ENCODE results near the gene VOPP1. TPM values are rescaled to one million over a fixed set of nuclear protein-coding genes. Genes with fewer than 3 reads are reported as not detected.

VOPP1 gene
- total and polyA plus RNA-seq, 12 donors: 9.3 to 42.9 (median 22.8) TPM

- Histone ChIP-seq H3K36me3 (peaks cover 0 to 91% (median 21%) of the 10 kb centered on the region in 9 donors), H3K27me3 (no peaks in the 10 kb centered on the region), H3K4me1 (peaks cover 0 to 9% (median 0%) of the 10 kb centered on the region in 9 donors), H3K27ac (no peak overlapping the region), H3K9me3 (no peaks in the 10 kb centered on the region), H3K4me3 (no peak overlapping the region)
- no peak for ATAC-seq
- no peak for TF ChIP-seq CTCF (IDR thresholded peaks at IDR 0.05)
- DNase-seq: no peak
- WGBS, 2 donors: 82 to 84% methylated on average over 5 of the region's 5 CpGs
- intact Hi-C loops (cut with DNase I): no loop called here
Observed at GRCh38 chr7:55490099-55490498, 82.2 kb downstream of the VOPP1 start.

- peaks cover 0 to 91% (median 21%) of the 10 kb centered on the region in 9 donors for H3K36me3 ChIP-seq
Observed at GRCh38 chr7:55489552-55489951, 82.8 kb downstream of the VOPP1 start.

GRCh38 chr7:55488804-55489340 lies 83.4 kb downstream of the VOPP1 start:
- no peak for DNase-seq
- H3K4me3 ChIP-seq: no peak overlapping the region
- peaks cover 0 to 9% (median 0%) of the 10 kb centered on the region in 9 donors for H3K4me1 ChIP-seq
- no peak for TF ChIP-seq CTCF (IDR thresholded peaks at IDR 0.05)
- H3K36me3 ChIP-seq: peaks cover 0 to 91% (median 21%) of the 10 kb centered on the region in 9 donors
- H3K27me3 ChIP-seq: no peaks in the 10 kb centered on the region
- H3K9me3 ChIP-seq: no peaks in the 10 kb centered on the region
- WGBS, 2 donors: 93 to 95% methylated on average over 6 of the region's 6 CpGs
- intact Hi-C loops (cut with DNase I): no loop called here
- ATAC-seq: no peak
- no peak overlapping the region for H3K27ac ChIP-seq

More at GRCh38 chr7:55489552-55489951, 82.8 kb downstream of the VOPP1 start:
- Histone ChIP-seq H3K27ac (no peak overlapping the region), H3K9me3 (no peaks in the 10 kb centered on the region), H3K4me1 (peaks cover 0 to 9% (median 0%) of the 10 kb centered on the region in 9 donors), H3K27me3 (no peaks in the 10 kb centered on the region), H3K4me3 (no peak overlapping the region)
- ATAC-seq: no peak
- TF ChIP-seq CTCF (IDR thresholded peaks at IDR 0.05): no peak
- DNase-seq: no peak
- intact Hi-C loops (cut with DNase I): no loop called here
- WGBS, 2 donors: 94 to 95% methylated on average over 6 of the region's 6 CpGs

GRCh38 chr7:55488216-55488615 lies 84.1 kb downstream of the VOPP1 start:
- no peak overlapping the region for H3K27ac ChIP-seq
- peaks cover 0 to 3% (median 0%) of the 10 kb centered on the region in 9 donors for H3K4me1 ChIP-seq
- no peak for ATAC-seq
- no peak for DNase-seq
- WGBS, 2 donors: 75 to 87% methylated on average over 6 of the region's 6 CpGs
- no peak overlapping the region for H3K4me3 ChIP-seq
- H3K9me3 ChIP-seq: no peaks in the 10 kb centered on the region
- H3K27me3 ChIP-seq: no peaks in the 10 kb centered on the region
- no peak for TF ChIP-seq CTCF (IDR thresholded peaks at IDR 0.05)
- intact Hi-C loops (cut with DNase I): no loop called here
- H3K36me3 ChIP-seq: peaks cover 0 to 92% (median 21%) of the 10 kb centered on the region in 9 donors
